ENCODE results near the gene GPM6B.
A peak's percentile ranks its signal among the peaks of the same experiment; 100 is the strongest.

Gene GPM6B, protein sequence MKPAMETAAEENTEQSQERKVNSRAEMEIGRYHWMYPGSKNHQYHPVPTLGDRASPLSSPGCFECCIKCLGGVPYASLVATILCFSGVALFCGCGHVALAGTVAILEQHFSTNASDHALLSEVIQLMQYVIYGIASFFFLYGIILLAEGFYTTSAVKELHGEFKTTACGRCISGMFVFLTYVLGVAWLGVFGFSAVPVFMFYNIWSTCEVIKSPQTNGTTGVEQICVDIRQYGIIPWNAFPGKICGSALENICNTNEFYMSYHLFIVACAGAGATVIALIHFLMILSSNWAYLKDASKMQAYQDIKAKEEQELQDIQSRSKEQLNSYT

DNA sequence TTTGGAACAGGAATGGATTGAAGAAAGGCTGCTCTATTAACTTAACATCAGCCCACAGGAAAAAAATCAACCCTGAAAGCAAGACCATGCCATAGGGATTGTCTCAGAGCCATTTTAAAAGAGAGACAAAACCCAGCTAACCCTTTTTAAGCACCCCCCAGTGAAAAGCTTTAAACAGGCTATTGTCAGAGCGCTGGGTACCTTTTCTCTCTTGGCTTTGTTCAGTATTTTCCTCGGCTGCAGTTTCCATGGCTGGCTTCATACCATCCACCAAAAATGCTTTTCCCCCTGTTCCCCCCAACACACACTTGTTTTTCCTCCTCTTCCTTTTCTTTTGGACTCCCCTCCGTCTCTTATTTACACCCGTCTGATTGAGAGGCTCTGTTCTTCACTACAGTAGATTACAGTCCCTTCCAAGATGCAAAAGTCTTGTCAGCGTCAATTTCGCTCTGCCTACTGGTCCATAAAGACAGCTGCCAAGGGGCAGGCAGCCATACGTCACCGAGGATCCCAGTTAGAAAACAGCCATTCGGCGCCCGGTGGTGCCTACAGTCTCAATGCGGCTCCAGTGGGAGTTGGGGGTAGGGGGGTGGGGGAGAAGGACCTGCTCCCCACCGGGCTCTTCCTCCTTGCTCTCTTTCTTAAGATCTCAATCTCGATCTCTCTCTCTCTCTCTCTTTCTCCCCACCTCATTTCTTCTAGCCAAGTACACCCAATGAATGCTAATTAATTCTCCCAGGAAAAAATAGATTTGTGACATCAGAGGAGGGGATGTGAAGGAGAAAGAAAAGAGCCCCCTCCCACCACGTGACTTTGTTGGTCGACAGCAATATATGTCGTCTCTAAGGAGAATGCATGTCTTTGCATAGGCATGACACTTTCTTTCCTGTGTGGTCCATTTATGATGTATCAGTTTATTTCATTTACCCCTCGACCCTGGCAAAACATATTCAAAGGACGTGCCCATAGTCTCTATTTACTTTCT, at the start of gene GPM6B:
Gene GPM6B (minus strand): TSS at position 451 of the 985 bp plus-strand sequence. CDS start 189 bp downstream, at position 262.
- DNase-seq (ENCODE audit: low spot score): peak; percentile 57

- DNase-seq (ENCODE audit: low spot score): no peak
Observed at GRCh38 chrX:13864264-13864663, 47.4 kb upstream of the GPM6B start.

GRCh38 chrX:13863324-13863723, 46.4 kb upstream of the GPM6B start:
- DNase-seq (ENCODE audit: low spot score): no peak

DNA sequence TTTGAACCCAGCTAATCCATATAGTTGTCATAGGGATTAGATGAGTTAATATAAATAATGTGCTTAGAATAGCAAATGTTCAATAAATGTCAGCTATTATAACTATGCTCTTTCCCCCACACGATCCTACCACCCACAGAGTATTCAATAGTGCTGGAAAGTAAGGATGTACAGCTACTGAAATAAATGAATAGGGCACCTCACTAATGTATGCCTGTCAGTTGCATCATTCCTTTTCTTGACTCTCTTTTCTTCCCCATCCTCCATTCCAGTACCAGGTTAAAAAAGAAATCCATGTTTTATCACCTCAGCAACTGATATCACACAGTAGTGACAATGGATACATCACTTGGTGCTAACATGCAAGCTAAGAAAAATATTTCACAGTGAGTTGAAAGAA, 42.8 kb upstream of the GPM6B start:
- DNase-seq (ENCODE audit: low spot score): peak; percentile 51

DNA sequence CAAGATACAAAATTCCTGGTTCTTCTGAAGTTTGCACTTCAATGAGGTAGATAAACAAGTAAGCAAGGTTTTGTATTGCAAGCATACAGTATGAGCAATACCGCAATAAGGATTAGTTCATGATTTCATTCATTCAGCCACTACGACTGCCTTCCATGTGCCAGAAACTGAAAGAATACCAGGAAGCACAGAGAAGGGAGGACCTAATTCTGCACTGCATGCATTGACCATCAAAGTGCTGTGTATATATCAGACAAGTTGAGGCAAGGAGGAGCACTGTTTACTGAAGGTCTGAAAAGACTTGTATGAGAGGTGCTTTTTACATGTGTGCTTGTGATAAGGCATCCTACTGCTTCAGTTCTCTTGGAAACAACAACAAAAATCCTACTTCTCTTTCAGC, 40.9 kb upstream of the GPM6B start:
- DNase-seq (ENCODE audit: low spot score): no peak

DNA sequence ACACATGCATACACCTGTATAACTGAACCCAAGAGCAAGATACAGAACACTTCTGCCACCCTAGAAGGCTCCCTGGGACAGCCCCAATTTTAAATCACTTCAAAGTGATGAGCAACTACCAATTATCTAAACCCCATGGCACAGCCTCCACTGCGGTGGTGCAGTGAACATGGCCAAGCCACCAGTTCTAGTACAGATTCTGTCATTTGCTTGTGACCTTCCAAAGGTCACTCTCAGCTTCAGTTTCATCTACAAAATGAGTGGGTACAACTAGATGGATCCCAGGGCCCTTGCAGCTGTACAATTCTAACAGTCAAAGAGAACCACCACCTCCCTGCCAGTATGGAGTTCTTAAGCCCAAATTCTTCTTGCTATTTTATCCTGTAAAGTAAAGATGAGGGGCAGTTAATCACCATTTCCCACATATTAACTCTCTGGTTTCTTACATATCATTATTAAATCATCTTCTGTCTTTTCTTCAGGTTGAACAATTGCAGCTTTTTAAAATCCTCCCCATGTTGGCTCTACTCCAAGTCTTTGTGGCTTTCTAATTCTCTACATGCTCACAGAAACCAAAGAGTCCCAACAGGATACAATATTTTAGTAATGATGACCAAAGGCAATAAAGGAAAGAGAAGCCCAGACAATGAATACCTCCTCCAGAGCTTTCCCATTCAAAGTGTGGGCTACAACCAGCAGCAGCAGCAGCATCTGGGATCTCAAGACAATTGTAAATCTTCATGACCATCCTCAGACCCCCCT, 39.0 kb upstream of the GPM6B start:
- DNase-seq (ENCODE audit: low spot score): no peak

DNA sequence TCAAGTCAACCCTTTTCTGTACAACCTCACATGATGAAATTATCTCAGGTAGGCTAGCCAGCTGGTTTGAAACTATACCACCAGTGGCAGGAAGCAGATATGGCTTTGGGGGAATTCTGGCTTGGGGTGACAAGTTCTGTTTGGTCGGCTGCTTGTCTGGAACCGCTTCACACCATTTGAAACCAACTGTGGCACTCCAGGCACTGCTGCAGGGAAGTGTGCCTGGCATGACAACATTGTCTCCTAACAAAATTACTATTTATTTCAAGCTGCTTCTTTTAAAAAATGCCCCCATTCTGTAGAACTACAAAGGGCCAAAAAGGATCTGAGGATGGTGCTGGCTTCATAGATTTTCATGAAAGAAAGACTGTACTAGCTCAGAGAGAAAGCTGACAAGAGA, 37.1 kb upstream of the GPM6B start:
- DNase-seq (ENCODE audit: low spot score): no peak

DNA sequence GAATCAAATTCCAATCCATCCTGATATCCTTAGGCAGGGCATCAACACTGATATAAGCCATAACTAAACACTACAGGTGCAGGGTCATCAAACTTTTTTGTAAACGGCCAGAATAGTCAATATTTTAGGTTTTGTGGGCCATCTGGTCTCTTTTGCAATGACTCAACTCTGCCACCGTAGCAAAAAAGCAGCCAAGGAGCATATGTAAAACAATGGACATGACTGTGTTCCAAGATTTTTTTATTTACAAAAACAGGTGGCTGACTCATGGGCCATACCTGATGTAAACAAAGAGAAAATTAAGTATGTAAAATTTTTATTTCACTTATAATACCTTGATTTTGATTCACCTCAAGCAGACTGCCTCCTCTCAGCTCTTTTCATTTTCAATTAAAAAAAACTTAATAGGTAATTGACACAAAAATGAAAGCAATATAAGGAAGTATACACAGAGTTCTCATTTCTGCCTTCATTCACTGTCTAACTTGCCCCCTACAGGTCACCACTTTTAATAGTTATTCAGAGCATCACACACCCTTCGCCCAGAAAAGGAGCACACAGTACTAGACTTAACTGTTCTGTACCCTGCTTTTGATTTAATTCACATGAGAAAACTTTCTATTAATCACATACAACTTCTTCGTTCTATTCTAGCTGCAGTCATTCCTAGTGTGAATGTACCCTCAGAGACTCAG, 35.3 kb upstream of the GPM6B start:
- DNase-seq (ENCODE audit: low spot score): no peak

- DNase-seq (ENCODE audit: low spot score): no peak
Observed at GRCh38 chrX:13845721-13846378, 29.0 kb upstream of the GPM6B start.

DNA sequence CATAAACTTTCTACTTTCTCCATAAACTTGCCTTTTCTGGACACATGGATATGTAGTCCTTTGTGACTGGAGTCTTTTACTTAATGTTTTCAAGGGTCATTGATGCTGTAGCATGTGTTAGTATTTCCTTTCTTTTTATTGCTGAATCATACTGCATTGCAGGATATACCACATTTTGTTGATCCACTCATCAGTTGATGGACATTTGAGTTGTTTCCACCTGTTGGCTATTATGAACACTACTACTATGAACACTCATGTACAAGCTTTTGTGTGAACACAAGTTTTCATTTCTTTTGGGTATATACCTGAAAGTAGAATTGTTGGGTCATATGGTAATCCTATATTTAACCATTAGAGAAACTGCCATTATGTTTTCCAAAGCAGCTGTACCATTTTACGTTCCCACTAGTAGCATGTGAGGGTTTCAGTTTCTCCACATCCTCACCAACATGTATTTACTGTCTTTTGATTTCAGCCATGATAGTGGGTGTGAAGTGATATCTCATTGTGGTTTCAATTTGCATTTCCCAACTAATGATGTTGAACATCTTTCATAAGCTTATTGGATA, 26.3 kb upstream of the GPM6B start:
- DNase-seq (ENCODE audit: low spot score): no peak

DNA sequence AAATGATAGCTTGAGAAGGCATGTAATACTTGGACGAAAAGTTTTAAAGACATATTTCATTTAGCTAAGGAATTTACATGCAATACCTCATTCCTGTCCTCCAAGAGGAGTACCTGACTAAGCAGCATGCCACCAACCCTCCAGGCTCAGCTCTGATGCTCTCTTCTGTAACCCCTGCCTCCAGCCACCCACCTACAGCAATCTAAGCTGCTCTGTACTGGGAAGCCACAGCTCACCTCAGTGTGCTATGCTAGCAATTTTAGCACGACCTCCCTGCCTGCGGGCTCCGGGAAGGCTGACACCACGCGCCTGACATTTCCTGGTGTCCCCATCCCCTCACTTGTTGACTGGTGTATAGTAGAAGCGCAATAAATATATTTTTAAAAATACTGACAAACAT, 23.2 kb upstream of the GPM6B start:
- DNase-seq (ENCODE audit: low spot score): no peak

GRCh38 chrX:13837290-13837745, 20.4 kb upstream of the GPM6B start:
- DNase-seq (ENCODE audit: low spot score): peak; percentile 66

GRCh38 chrX:13836575-13836974, 19.7 kb upstream of the GPM6B start:
- DNase-seq (ENCODE audit: low spot score): no peak

DNA sequence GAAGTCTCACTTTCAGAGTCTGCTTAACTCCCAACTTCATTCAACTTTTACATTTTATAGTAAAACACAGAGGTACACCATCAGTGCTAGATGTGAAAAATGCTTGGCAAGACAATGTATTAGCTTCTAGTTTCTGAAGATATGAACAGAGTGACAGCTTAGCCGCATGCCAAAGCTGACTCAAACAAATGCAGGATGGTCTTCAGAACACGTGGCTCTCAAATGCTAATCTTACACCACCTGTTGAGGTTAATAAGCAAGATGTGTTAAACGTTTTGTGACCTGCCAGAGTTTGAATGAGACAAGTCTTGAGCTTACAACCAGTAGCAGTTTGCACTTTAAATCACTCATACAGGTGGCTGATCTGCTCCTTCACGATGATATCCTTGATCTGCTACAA, 18.9 kb upstream of the GPM6B start:
- DNase-seq (ENCODE audit: low spot score): no peak

- no peak for DNase-seq (ENCODE audit: low spot score)
Observed at GRCh38 chrX:13834355-13834754, 17.5 kb upstream of the GPM6B start.

GRCh38 chrX:13829983-13830382, 13.1 kb upstream of the GPM6B start:
- DNase-seq (ENCODE audit: low spot score): no peak

DNA sequence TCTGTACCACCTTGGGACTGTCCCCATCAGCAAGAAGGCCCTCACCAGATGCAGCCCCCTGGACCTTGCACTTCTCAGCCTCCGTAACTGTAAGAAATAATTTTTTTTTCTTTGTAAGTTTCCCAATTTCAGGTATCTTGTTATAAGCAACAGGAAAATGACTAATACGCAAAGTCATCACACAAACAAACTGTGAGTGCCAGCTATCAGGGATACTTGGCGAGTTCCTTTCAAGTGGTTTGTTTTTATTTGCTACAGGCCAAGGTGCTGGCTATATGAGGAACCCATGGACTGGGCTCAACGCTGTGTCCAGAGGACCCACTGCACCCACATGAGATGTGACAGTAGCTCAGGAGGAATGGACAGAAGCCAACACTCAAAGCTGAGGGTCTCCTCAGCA, 11.5 kb upstream of the GPM6B start:
- DNase-seq (ENCODE audit: low spot score): no peak

GRCh38 chrX:13827298-13828090, 10.6 kb upstream of the GPM6B start:
- DNase-seq (ENCODE audit: low spot score): no peak

DNA sequence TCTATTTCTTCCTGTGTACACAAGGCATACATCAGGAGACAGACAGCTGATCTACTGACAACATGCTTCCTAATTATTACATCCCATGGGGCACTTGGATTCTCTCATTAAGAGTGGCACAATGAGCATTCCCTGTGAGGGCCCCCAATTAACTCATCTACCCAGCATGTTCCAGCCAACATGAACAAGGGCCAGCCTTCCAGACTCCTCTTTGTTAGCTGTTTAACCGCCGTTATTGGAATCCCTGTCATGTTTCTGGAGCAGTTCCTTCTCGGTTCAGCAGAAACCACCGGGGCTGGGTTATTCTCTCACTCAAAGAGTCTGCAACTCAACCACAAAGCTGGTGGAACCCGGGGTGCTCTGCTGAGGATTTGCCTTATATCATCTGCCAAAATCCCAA, 9.9 kb upstream of the GPM6B start:
- peak; percentile 42 for DNase-seq (ENCODE audit: low spot score)

Data from putamen (tissue), 1 donor.